ENCODE results near the gene FGF22.
"Not testable (repeated sequence)": the region's sequence is repeated elsewhere in the genome, so short reads cannot be mapped to it uniquely, and the experiment has no call there.

The FGF22 gene

GRCh38 chr19:662207-662961 lies 22.7 kb downstream of the FGF22 start:
- peak overlapping the region; percentile 94 for H3K27ac ChIP-seq
- TF ChIP-seq CTCF (conservative IDR thresholded peaks at IDR 0.05): no peak

- peak within 1 kb of the TSS; percentile 94 for H3K27ac ChIP-seq
- TF ChIP-seq CTCF (conservative IDR thresholded peaks at IDR 0.05): no peak
Measured at GRCh38 chr19:662962-663681, 23.4 kb downstream of the FGF22 start, which contains the start of gene RNF126. TSS of gene RNF126 (minus strand) at chr19:663214. CDS start at chr19:663121, 93 bp downstream.

- TF ChIP-seq CTCF (conservative IDR thresholded peaks at IDR 0.05): no peak
- peak overlapping the region; percentile 94 for H3K27ac ChIP-seq
Measured at GRCh38 chr19:663682-664117, 24.0 kb downstream of the FGF22 start.

- peak; percentile 94 for TF ChIP-seq CTCF (conservative IDR thresholded peaks at IDR 0.05)
- peak overlapping the region; percentile 94 for H3K27ac ChIP-seq
Measured at GRCh38 chr19:664913-665443, 25.3 kb downstream of the FGF22 start.

GRCh38 chr19:666985-667573 lies 27.4 kb downstream of the FGF22 start:
- H3K27ac ChIP-seq: not testable (repeated sequence)

GRCh38 chr19:668675-669434 lies 29.2 kb downstream of the FGF22 start:
- H3K27ac ChIP-seq: not testable (repeated sequence)

- no peak overlapping the region for H3K27ac ChIP-seq
- TF ChIP-seq CTCF (conservative IDR thresholded peaks at IDR 0.05): no peak
Measured at GRCh38 chr19:670609-671075, 31.0 kb downstream of the FGF22 start.
